Aortic smooth muscle cell (primary cell): ENCODE results near the gene SH2D5. TPM values are rescaled to one million over a fixed set of nuclear protein-coding genes. Genes with fewer than 3 reads are reported as not detected.

Source experiments
- total RNA-seq: library from RNA; depleted of rRNA; stranded (reverse); fragments of >200 nt; gene quantifications from 2 replicates; pipeline ENCODE4 v1.2.3, GENCODE V29; 2014

Gene SH2D5
- total RNA-seq: 1.6 and 2.5 TPM in 2 replicates

GRCh38 chr1:20732588-20733359 is at the start of gene SH2D5:
TSS of gene SH2D5 (minus strand) at chr1:20732703. CDS start at chr1:20728044, 4,659 bp downstream.

GRCh38 chr1:20717452-20718342 is 14.8 kb downstream of the SH2D5 start, which contains the start of gene KIF17:
TSS of gene KIF17 (minus strand) at chr1:20718007. CDS start at chr1:20717706, 301 bp downstream.

Other genes with a start within 250 kb of the SH2D5 start
- 6.9 and 8.2 TPM in 2 replicates for gene CAMK2N1, start 246.5 kb downstream of the SH2D5 start, total RNA-seq
- gene MUL1, start 224.6 kb downstream of the SH2D5 start, total RNA-seq: 21.5 and 24.7 TPM in 2 replicates
- gene FAM43B, start 180.1 kb downstream of the SH2D5 start, total RNA-seq: 0.06 TPM in 1 of 2 replicates, not detected in the other
- gene CDA, start 143.6 kb downstream of the SH2D5 start, total RNA-seq: 0.12 TPM in 1 of 2 replicates, not detected in the other
- 61.9 and 73.1 TPM in 2 replicates for gene PINK1, start 99.2 kb downstream of the SH2D5 start, total RNA-seq
- gene DDOST, start 71.3 kb downstream of the SH2D5 start, total RNA-seq: 331 and 374 TPM in 2 replicates
- 0.13 and 0.19 TPM in 2 replicates for gene KIF17, start 14.7 kb downstream of the SH2D5 start, total RNA-seq
- 230 and 254 TPM in 2 replicates for gene HP1BP3, start 54.6 kb upstream of the SH2D5 start, total RNA-seq